HFF-Myc (cell line): ENCODE data around the gene SFTPD.
A peak's percentile ranks its signal among the peaks of the same experiment; 100 is the strongest.

Experiments
- DNase-seq: peaks from one replicate; pipeline ENCODE4 v3.0.0-alpha.2; 2011; ENCODE audit warnings: low read depth; ENCODE audit errors: extremely low read depth
- H3K4me3 ChIP-seq: replicated peaks from 2 replicates; pipeline ENCODE4 v1.5.1; 2011; ENCODE audit warnings: low read depth, mild to moderate bottlenecking, control low read depth, low read length
- CTCF ChIP-seq: IDR thresholded peaks from 2 replicates; pipeline ENCODE4 v1.5.1; 2012; ENCODE audit warnings: mild to moderate bottlenecking, low read depth, low read length, control low read depth; ENCODE audit errors: missing control alignments

SFTPD gene

GRCh38 chr10:79983286-79983909 lies 34.5 kb upstream of the SFTPD start:
- TF ChIP-seq CTCF = no peak
- DNase-seq = no peak
- H3K4me3 ChIP-seq = no peak overlapping the region

GRCh38 chr10:79982861-79983260 lies 34.0 kb upstream of the SFTPD start:
- no peak overlapping the region for H3K4me3 ChIP-seq

GRCh38 chr10:79982362-79982800 lies 33.5 kb upstream of the SFTPD start:
- peak overlapping the region; percentile 38; the same call in 1 of the 2 replicates for H3K4me3 ChIP-seq
- no peak for TF ChIP-seq CTCF
- no peak for DNase-seq

More at GRCh38 chr10:79982861-79983260, 34.0 kb upstream of the SFTPD start:
- no peak for DNase-seq
- no peak for TF ChIP-seq CTCF

- TF ChIP-seq CTCF = no peak
- no peak for DNase-seq
- H3K4me3 ChIP-seq = peak overlapping the region; percentile 38
These were observed 32.8 kb upstream of the SFTPD start for GRCh38 chr10:79981450-79982361.

GRCh38 chr10:79980711-79981110 lies 31.8 kb upstream of the SFTPD start:
- no peak overlapping the region for H3K4me3 ChIP-seq
- no peak for TF ChIP-seq CTCF

GRCh38 chr10:79979976-79980687 lies 31.2 kb upstream of the SFTPD start:
- DNase-seq = no peak
- no peak for TF ChIP-seq CTCF
- H3K4me3 ChIP-seq = no peak overlapping the region

More at GRCh38 chr10:79980711-79981110, 31.8 kb upstream of the SFTPD start:
- no peak for DNase-seq
